ENCODE results near the gene RFX3.
"Not testable (repeated sequence)": the region's sequence is repeated elsewhere in the genome, so short reads cannot be mapped to it uniquely, and the experiment has no call there.

The RFX3 gene

GRCh38 chr9:3343671-3344070, 182.1 kb downstream of the RFX3 start:
- no peak for DNase-seq (ENCODE audit: low read depth)

GRCh38 chr9:3342159-3342777, 183.5 kb downstream of the RFX3 start:
- no peak for DNase-seq (ENCODE audit: low read depth)

- DNase-seq (ENCODE audit: low read depth), result no peak
Observed at GRCh38 chr9:3337515-3338225, 188.1 kb downstream of the RFX3 start.

- DNase-seq (ENCODE audit: low read depth), result no peak
Observed at GRCh38 chr9:3336951-3337350, 188.8 kb downstream of the RFX3 start.

GRCh38 chr9:3332802-3333201, 193.0 kb downstream of the RFX3 start:
- no peak for DNase-seq (ENCODE audit: low read depth)

GRCh38 chr9:3331801-3332200, 194.0 kb downstream of the RFX3 start:
- DNase-seq (ENCODE audit: low read depth), result no peak

GRCh38 chr9:3330792-3331420, 194.9 kb downstream of the RFX3 start:
- DNase-seq (ENCODE audit: low read depth), result no peak

- no peak for DNase-seq (ENCODE audit: low read depth)
Observed at GRCh38 chr9:3329361-3329760, 196.4 kb downstream of the RFX3 start.

GRCh38 chr9:3323714-3324113, 202.1 kb downstream of the RFX3 start:
- DNase-seq (ENCODE audit: low read depth), result no peak

GRCh38 chr9:3321186-3321585, 204.6 kb downstream of the RFX3 start:
- no peak for DNase-seq (ENCODE audit: low read depth)

GRCh38 chr9:3312595-3312994, 213.2 kb downstream of the RFX3 start:
- DNase-seq (ENCODE audit: low read depth), result not testable (repeated sequence)

GRCh38 chr9:3308609-3309008, 217.2 kb downstream of the RFX3 start:
- no peak for DNase-seq (ENCODE audit: low read depth)

GRCh38 chr9:3304388-3304787, 221.4 kb downstream of the RFX3 start:
- DNase-seq (ENCODE audit: low read depth), result not testable (repeated sequence)

GRCh38 chr9:3299872-3300271, 225.9 kb downstream of the RFX3 start:
- no peak for DNase-seq (ENCODE audit: low read depth)

GRCh38 chr9:3296536-3296935, 229.3 kb downstream of the RFX3 start:
- DNase-seq (ENCODE audit: low read depth), result no peak

GRCh38 chr9:3292311-3292710, 233.5 kb downstream of the RFX3 start:
- no peak for DNase-seq (ENCODE audit: low read depth)

GRCh38 chr9:3290231-3290840, 235.5 kb downstream of the RFX3 start:
- DNase-seq (ENCODE audit: low read depth), result no peak

GRCh38 chr9:3288686-3289085, 237.1 kb downstream of the RFX3 start:
- no peak for DNase-seq (ENCODE audit: low read depth)

GRCh38 chr9:3285365-3286161, 240.2 kb downstream of the RFX3 start:
- DNase-seq (ENCODE audit: low read depth), result peak; percentile 11

- DNase-seq (ENCODE audit: low read depth), result no peak
Observed at GRCh38 chr9:3282365-3282764, 243.4 kb downstream of the RFX3 start.

- no peak for DNase-seq (ENCODE audit: low read depth)
Observed at GRCh38 chr9:3281399-3281798, 244.4 kb downstream of the RFX3 start.

GRCh38 chr9:3277200-3277599, 248.6 kb downstream of the RFX3 start:
- DNase-seq (ENCODE audit: low read depth), result no peak
